Suprapubic skin (tissue), 4 donors: ENCODE results near the gene MFSD6. TPM values are rescaled to one million over a fixed set of nuclear protein-coding genes. Genes with fewer than 3 reads are reported as not detected.
A peak's percentile ranks its signal among the peaks of the same experiment; 100 is the strongest.

Experiments used
- DNase-seq, 2 donors: peaks; one replicate each; pipeline ENCODE4 v3.0.0-alpha.2; 2019; ENCODE audit warnings: low spot score in 2 of 2
- H3K27ac ChIP-seq: fragments of 200-600 bp; sonication (generic); one replicate; pipeline ENCODE4 v1.5.1; 2019
- H3K27me3 ChIP-seq: fragments of 200-600 bp; sonication (generic); one replicate; pipeline ENCODE4 v1.5.1; 2019
- H3K36me3 ChIP-seq: fragments of 200-600 bp; sonication (generic); one replicate; pipeline ENCODE4 v1.5.1; 2019
- H3K4me1 ChIP-seq: fragments of 200-600 bp; sonication (generic); one replicate; pipeline ENCODE4 v1.5.1; 2019
- H3K4me3 ChIP-seq: fragments of 200-600 bp; sonication (generic); one replicate; pipeline ENCODE4 v1.5.1; 2019; ENCODE audit warnings: mild to moderate bottlenecking
- H3K9me3 ChIP-seq: fragments of 200-600 bp; sonication (generic); one replicate; pipeline ENCODE4 v1.5.1; 2019
- EP300 ChIP-seq: sonication (generic); formaldehyde crosslinking; IDR thresholded peaks from one replicate; pipeline ENCODE4 v1.6.1; 2017; ENCODE audit warnings: antibody characterized with exemption
- POLR2A ChIP-seq, 2 donors: fragments of 450-650 bp; IDR thresholded peaks; one replicate each; pipeline ENCODE4 v1.6.1; 2017; ENCODE audit warnings: antibody characterized with exemption in 2 of 2, mild to moderate bottlenecking in 2 of 2, moderate library complexity in 2 of 2
- POLR2AphosphoS5 ChIP-seq, 3 donors: sonication (generic); formaldehyde crosslinking; IDR thresholded peaks; one replicate each; pipeline ENCODE4 v1.6.1; 2017; ENCODE audit warnings: antibody characterized with exemption in 3 of 3
- WGBS: methylation state at CpG from one replicate; pipeline ENCODE4 v1.1.5; 2018; 5-methylcytosine and 5-hydroxymethylcytosine counted together
- total RNA-seq, 4 donors: library from RNA; depleted of rRNA; stranded (reverse); fragments of >200 nt; gene quantifications; one replicate each; pipeline ENCODE4 v1.1.0, GENCODE V29; 2016
- TF ChIP-seq, protein P1 (sequence below), 2 donors: fragments of 200-600 bp in 1 of 2; fragments of 450-650 bp in 1 of 2; sonication (generic) in 1 of 2; IDR thresholded peaks; one replicate each; pipeline ENCODE4 v1.5.1; 2016 to 2019; ENCODE audit warnings: antibody characterized with exemption in 2 of 2, mild to moderate bottlenecking in 1 of 2, moderate library complexity in 1 of 2

The MFSD6 gene
- total RNA-seq, 4 donors from 2014 or later = 182 to 295 (median 199) TPM

DNA sequence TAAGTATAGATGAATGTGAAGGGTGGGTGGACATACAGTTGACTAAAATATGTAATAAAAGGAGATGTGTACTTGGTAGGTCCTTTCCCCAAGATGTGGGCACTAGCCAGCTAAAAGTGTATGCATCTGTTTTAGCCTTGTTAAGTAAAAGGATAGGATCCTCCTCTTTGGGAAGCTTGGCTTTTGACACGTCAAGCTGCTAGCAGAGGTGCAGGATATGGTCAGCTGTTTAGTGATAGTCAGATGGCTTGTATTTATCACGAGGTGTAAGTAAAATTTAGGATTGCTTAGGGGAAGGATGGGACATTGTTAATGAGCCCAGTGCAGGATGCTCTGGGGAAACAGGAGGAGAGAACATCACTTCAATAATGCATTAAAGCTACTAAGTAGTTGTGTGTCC, 1.5 kb downstream of the MFSD6 start:
- Histone ChIP-seq H3K27ac (peak overlapping the region; percentile 96), H3K4me3 (peak overlapping the region; percentile 89)

DNA sequence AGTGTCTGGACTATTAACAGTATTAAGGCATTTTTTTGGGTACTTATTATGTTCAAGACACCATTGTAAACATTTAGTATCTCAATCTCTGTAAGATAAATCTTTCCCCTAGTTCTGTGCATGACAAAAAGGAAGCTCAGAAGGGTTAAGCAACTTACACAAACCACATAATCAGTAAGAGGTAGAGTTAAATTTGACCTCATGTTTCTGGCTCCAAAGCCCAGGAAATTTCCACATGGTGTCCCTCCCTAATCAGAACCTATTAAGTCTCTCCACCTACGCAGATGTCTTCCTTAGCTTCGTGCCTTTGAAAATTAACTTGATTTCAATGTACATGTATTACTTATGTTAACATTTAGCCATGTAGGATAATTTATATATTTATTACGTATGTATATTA, 2.0 kb downstream of the MFSD6 start:
- 36% methylated on average over 3 of the region's 3 CpGs for WGBS
- peaks cover 69% of the 10 kb centered on the region for H3K4me1 ChIP-seq

More for the DNA sequence above, 1.5 kb downstream of the MFSD6 start:
- Histone ChIP-seq H3K27me3 (no peaks in the 10 kb centered on the region), H3K36me3 (no peaks in the 10 kb centered on the region), H3K9me3 (no peaks in the 10 kb centered on the region), H3K4me1 (peaks cover 64% of the 10 kb centered on the region)
- 37% methylated on average over 2 of the region's 2 CpGs for WGBS
- TF ChIP-seq, protein P1, sequence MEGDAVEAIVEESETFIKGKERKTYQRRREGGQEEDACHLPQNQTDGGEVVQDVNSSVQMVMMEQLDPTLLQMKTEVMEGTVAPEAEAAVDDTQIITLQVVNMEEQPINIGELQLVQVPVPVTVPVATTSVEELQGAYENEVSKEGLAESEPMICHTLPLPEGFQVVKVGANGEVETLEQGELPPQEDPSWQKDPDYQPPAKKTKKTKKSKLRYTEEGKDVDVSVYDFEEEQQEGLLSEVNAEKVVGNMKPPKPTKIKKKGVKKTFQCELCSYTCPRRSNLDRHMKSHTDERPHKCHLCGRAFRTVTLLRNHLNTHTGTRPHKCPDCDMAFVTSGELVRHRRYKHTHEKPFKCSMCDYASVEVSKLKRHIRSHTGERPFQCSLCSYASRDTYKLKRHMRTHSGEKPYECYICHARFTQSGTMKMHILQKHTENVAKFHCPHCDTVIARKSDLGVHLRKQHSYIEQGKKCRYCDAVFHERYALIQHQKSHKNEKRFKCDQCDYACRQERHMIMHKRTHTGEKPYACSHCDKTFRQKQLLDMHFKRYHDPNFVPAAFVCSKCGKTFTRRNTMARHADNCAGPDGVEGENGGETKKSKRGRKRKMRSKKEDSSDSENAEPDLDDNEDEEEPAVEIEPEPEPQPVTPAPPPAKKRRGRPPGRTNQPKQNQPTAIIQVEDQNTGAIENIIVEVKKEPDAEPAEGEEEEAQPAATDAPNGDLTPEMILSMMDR (IDR thresholded peaks at IDR 0.05) = no peak
- no peak for TF ChIP-seq EP300
- TF ChIP-seq POLR2AphosphoS5 (IDR thresholded peaks at IDR 0.05) = no peak
- TF ChIP-seq POLR2A (IDR thresholded peaks at IDR 0.05) = no peak
- DNase-seq = no peak

GRCh38 chr2:190412966-190413365, 4.8 kb downstream of the MFSD6 start:
- Histone ChIP-seq H3K27ac (peak overlapping the region; percentile 71), H3K4me1 (peaks cover 90% of the 10 kb centered on the region), H3K36me3 (no peaks in the 10 kb centered on the region), H3K9me3 (no peaks in the 10 kb centered on the region), H3K4me3 (no peak overlapping the region), H3K27me3 (no peaks in the 10 kb centered on the region)
- no peak for DNase-seq
- WGBS = 39% methylated on average over 3 of the region's 3 CpGs
- TF ChIP-seq, protein P1 (IDR thresholded peaks at IDR 0.05) = no peak
- TF ChIP-seq POLR2AphosphoS5 (IDR thresholded peaks at IDR 0.05) (no peak), EP300 (no peak), POLR2A (IDR thresholded peaks at IDR 0.05) (no peak)

More for the DNA sequence above, 2.0 kb downstream of the MFSD6 start:
- TF ChIP-seq POLR2AphosphoS5 (IDR thresholded peaks at IDR 0.05) (no peak), POLR2A (IDR thresholded peaks at IDR 0.05) (no peak), EP300 (no peak)
- TF ChIP-seq, protein P1 (IDR thresholded peaks at IDR 0.05) = no peak
- H3K4me3 ChIP-seq = peak overlapping the region; percentile 89
- no peaks in the 10 kb centered on the region for H3K9me3 ChIP-seq
- no peaks in the 10 kb centered on the region for H3K27me3 ChIP-seq
- no peak for DNase-seq
- H3K36me3 ChIP-seq = no peaks in the 10 kb centered on the region
- no peak overlapping the region for H3K27ac ChIP-seq

GRCh38 chr2:190413421-190413820, 5.3 kb downstream of the MFSD6 start:
- 31% methylated on average over 4 of the region's 4 CpGs for whole genome bisulfite sequencing
- Histone ChIP-seq H3K36me3 (no peaks in the 10 kb centered on the region), H3K27ac (peak overlapping the region; percentile 71), H3K4me3 (no peak overlapping the region), H3K27me3 (no peaks in the 10 kb centered on the region), H3K9me3 (no peaks in the 10 kb centered on the region), H3K4me1 (peaks cover 94% of the 10 kb centered on the region)
- DNase-seq = no peak
- TF ChIP-seq EP300 (no peak), POLR2AphosphoS5 (IDR thresholded peaks at IDR 0.05) (no peak), POLR2A (IDR thresholded peaks at IDR 0.05) (no peak)
- TF ChIP-seq, protein P1 (IDR thresholded peaks at IDR 0.05) = no peak

DNA sequence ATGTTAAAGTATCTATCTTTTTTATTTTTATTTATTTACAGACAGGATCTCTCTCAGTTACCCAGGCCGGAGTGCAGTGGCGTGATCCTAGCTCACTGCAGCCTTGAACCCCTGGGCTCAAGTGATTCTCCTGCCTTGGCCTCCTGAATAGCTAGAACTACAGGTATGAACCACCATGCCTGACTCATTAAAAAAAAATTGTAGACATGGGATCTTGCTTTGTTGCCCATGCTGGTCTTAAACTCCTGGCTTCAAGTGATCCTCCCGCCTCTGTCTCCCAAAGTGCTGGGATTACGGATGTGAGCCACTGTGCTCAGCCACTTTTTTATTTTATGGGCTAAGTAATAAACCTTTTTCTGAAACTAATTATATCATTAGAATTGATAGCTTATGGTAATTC, 7.1 kb downstream of the MFSD6 start:
- Histone ChIP-seq H3K27ac (no peak overlapping the region), H3K4me1 (peaks cover 95% of the 10 kb centered on the region), H3K27me3 (no peaks in the 10 kb centered on the region), H3K36me3 (no peaks in the 10 kb centered on the region), H3K4me3 (no peak overlapping the region), H3K9me3 (no peaks in the 10 kb centered on the region)
- TF ChIP-seq EP300 (no peak), POLR2AphosphoS5 (IDR thresholded peaks at IDR 0.05) (no peak), POLR2A (IDR thresholded peaks at IDR 0.05) (no peak)
- TF ChIP-seq, protein P1 (IDR thresholded peaks at IDR 0.05) = no peak
- no peak for DNase-seq
- 96% methylated on average over 4 of the region's 4 CpGs for WGBS
